ENCODE measurements around the gene CHMP2B.
A peak's percentile ranks its signal among the peaks of the same experiment; 100 is the strongest.
"Not testable (repeated sequence)": the region's sequence is repeated elsewhere in the genome, so short reads cannot be mapped to it uniquely, and the experiment has no call there.

Gene CHMP2B

GRCh38 chr3:87225659-87226058 lies 1.4 kb upstream of the CHMP2B start:
- no peak for DNase-seq (ENCODE audit: low read depth, low spot score)

GRCh38 chr3:87227835-87228144 lies 681 bp downstream of the CHMP2B start:
- no peak for DNase-seq (ENCODE audit: low read depth, low spot score)
- H3K4me3 ChIP-seq (ENCODE audit: low read length): peak overlapping the region; percentile 94

More at GRCh38 chr3:87225659-87226058, 1.4 kb upstream of the CHMP2B start:
- no peak overlapping the region for H3K4me3 ChIP-seq (ENCODE audit: low read length)

GRCh38 chr3:87228316-87228715 lies 1.2 kb downstream of the CHMP2B start:
- no peak for DNase-seq (ENCODE audit: low read depth, low spot score)
- H3K4me3 ChIP-seq (ENCODE audit: low read length): peak overlapping the region; percentile 94

- no peak for DNase-seq (ENCODE audit: low read depth, low spot score)
- H3K4me3 ChIP-seq (ENCODE audit: low read length): no peak overlapping the region
Measured at GRCh38 chr3:87229113-87229512, 2.0 kb downstream of the CHMP2B start.

- no peak overlapping the region for H3K4me3 ChIP-seq (ENCODE audit: low read length)
- no peak for DNase-seq (ENCODE audit: low read depth, low spot score)
Measured at GRCh38 chr3:87233805-87234204, 6.7 kb downstream of the CHMP2B start.

- no peak overlapping the region for H3K4me3 ChIP-seq (ENCODE audit: low read length)
Measured at GRCh38 chr3:87236093-87236492, 9.0 kb downstream of the CHMP2B start.

GRCh38 chr3:87246662-87247429 lies 19.7 kb downstream of the CHMP2B start:
- no peak overlapping the region for H3K4me3 ChIP-seq (ENCODE audit: low read length)
- DNase-seq (ENCODE audit: low read depth, low spot score): no peak

More at GRCh38 chr3:87236093-87236492, 9.0 kb downstream of the CHMP2B start:
- no peak for DNase-seq (ENCODE audit: low read depth, low spot score)

- DNase-seq (ENCODE audit: low read depth, low spot score): no peak
- H3K4me3 ChIP-seq (ENCODE audit: low read length): no peak overlapping the region
Measured at GRCh38 chr3:87247430-87247773, 20.3 kb downstream of the CHMP2B start.

- DNase-seq (ENCODE audit: low read depth, low spot score); H3K4me3 ChIP-seq (ENCODE audit: low read length): not testable (repeated sequence)
Measured at GRCh38 chr3:87248231-87248630, 21.1 kb downstream of the CHMP2B start.

GRCh38 chr3:87248831-87249230 lies 21.7 kb downstream of the CHMP2B start:
- DNase-seq (ENCODE audit: low read depth, low spot score): no peak
- no peak overlapping the region for H3K4me3 ChIP-seq (ENCODE audit: low read length)

GRCh38 chr3:87250009-87250408 lies 22.9 kb downstream of the CHMP2B start:
- no peak overlapping the region for H3K4me3 ChIP-seq (ENCODE audit: low read length)
- DNase-seq (ENCODE audit: low read depth, low spot score): no peak

GRCh38 chr3:87260270-87260669 lies 33.2 kb downstream of the CHMP2B start:
- no peak overlapping the region for H3K4me3 ChIP-seq (ENCODE audit: low read length)
- peak; percentile 45 for DNase-seq (ENCODE audit: low read depth, low spot score)

GRCh38 chr3:87261925-87262324 lies 34.8 kb downstream of the CHMP2B start:
- DNase-seq (ENCODE audit: low read depth, low spot score): no peak

GRCh38 chr3:87267953-87268645 lies 41.0 kb downstream of the CHMP2B start:
- peak; percentile 29 for DNase-seq (ENCODE audit: low read depth, low spot score)
- H3K4me3 ChIP-seq (ENCODE audit: low read length): no peak overlapping the region

More at GRCh38 chr3:87261925-87262324, 34.8 kb downstream of the CHMP2B start:
- no peak overlapping the region for H3K4me3 ChIP-seq (ENCODE audit: low read length)

- H3K4me3 ChIP-seq (ENCODE audit: low read length): no peak overlapping the region
- DNase-seq (ENCODE audit: low read depth, low spot score): peak; percentile 16
Measured at GRCh38 chr3:87268646-87269211, 41.6 kb downstream of the CHMP2B start.

- DNase-seq (ENCODE audit: low read depth, low spot score): no peak
- H3K4me3 ChIP-seq (ENCODE audit: low read length): no peak overlapping the region
Measured at GRCh38 chr3:87269723-87270122, 42.6 kb downstream of the CHMP2B start.

- H3K4me3 ChIP-seq (ENCODE audit: low read length): no peak overlapping the region
- peak; percentile 18 for DNase-seq (ENCODE audit: low read depth, low spot score)
Measured at GRCh38 chr3:87270908-87271700, 44.0 kb downstream of the CHMP2B start.

- no peak overlapping the region for H3K4me3 ChIP-seq (ENCODE audit: low read length)
- no peak for DNase-seq (ENCODE audit: low read depth, low spot score)
Measured at GRCh38 chr3:87272718-87273341, 45.7 kb downstream of the CHMP2B start.

GRCh38 chr3:87276484-87276883 lies 49.4 kb downstream of the CHMP2B start, which contains the start of gene POU1F1:
TSS of gene POU1F1 (minus strand) at chr3:87276584. CDS start at chr3:87276462, 122 bp downstream.
- no peak for DNase-seq (ENCODE audit: low read depth, low spot score)
- no peak within 1 kb of the TSS for H3K4me3 ChIP-seq (ENCODE audit: low read length)
